Stimulated activated memory B cell treated with anti-CD40 and anti-IgM and Interleukin-4, amounts not matched to agents 10 μg/mL and 1 μg/mL and 100 μg/mL, for 72 hours (primary cell): Measurements from ENCODE around the gene RGS7.
"Not testable (repeated sequence)": the region's sequence is repeated elsewhere in the genome, so short reads cannot be mapped to it uniquely, and the experiment has no call there.

Experiments
- ATAC-seq: fragments of 150-1000 bp; cut with Tn5 transposase; 2 replicates; pipeline ENCODE4 v1.10.0; 2021
- H3K27ac Mint-ChIP-seq: one replicate; pipeline ENCODE4 v1.8.0; 2022; ENCODE audit warnings: mild to moderate bottlenecking, mixed read lengths
- H3K27me3 Mint-ChIP-seq: one replicate; pipeline ENCODE4 v1.8.0; 2022; ENCODE audit warnings: mixed read lengths
- H3K36me3 Mint-ChIP-seq: one replicate; pipeline ENCODE4 v1.8.0; 2022; ENCODE audit warnings: mixed read lengths
- H3K4me1 Mint-ChIP-seq: one replicate; pipeline ENCODE4 v1.8.0; 2022; ENCODE audit warnings: mixed read lengths
- H3K4me3 Mint-ChIP-seq: one replicate; pipeline ENCODE4 v1.8.0; 2022; ENCODE audit warnings: mild to moderate bottlenecking, moderate library complexity, mixed read lengths
- H3K9me3 Mint-ChIP-seq: one replicate; pipeline ENCODE4 v1.8.0; 2022; ENCODE audit warnings: mixed read lengths

Gene RGS7

DNA sequence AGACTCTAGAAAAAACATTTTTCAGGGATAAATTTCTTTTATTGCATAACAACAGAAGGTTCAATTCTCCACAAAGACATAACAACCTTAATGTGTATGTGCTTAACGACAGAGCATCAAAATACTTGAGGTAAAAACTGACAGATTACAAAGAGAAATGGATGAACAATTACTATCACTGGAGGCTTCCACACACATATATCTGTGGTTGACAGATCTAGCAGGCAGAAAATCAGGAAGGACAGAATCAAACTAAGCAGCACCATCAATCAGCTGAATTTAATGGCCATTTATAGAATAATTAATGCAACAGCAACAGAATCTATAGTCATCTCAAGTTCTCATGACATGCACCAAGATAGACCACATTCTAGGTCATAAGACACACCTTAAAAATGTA is 439.0 kb downstream of the RGS7 start:
- H3K27ac Mint-ChIP-seq: no peak overlapping the region
- peaks cover 13% of the 10 kb centered on the region for H3K36me3 Mint-ChIP-seq

GRCh38 chr1:240914506-240914905 is 442.5 kb downstream of the RGS7 start:
- Mint-ChIP-seq H3K4me1 (peaks cover 15% of the 10 kb centered on the region), H3K27ac (no peak overlapping the region), H3K36me3 (peaks cover under 1% of the 10 kb centered on the region), H3K27me3 (no peaks in the 10 kb centered on the region), H3K9me3 (peaks cover 3% of the 10 kb centered on the region), H3K4me3 (no peak overlapping the region)
- ATAC-seq: no peak

More for the DNA sequence above, 439.0 kb downstream of the RGS7 start:
- Mint-ChIP-seq H3K4me1 (no peaks in the 10 kb centered on the region), H3K27me3 (no peaks in the 10 kb centered on the region), H3K4me3 (no peak overlapping the region), H3K9me3 (peaks cover 8% of the 10 kb centered on the region)
- no peak for ATAC-seq

GRCh38 chr1:240912821-240913220 is 444.2 kb downstream of the RGS7 start:
- Mint-ChIP-seq H3K36me3 (no peaks in the 10 kb centered on the region), H3K27me3 (no peaks in the 10 kb centered on the region), H3K9me3 (peaks cover 3% of the 10 kb centered on the region), H3K4me1 (peaks cover 15% of the 10 kb centered on the region), H3K27ac (no peak overlapping the region), H3K4me3 (no peak overlapping the region)
- no peak for ATAC-seq

- Mint-ChIP-seq H3K4me1 (peaks cover 15% of the 10 kb centered on the region), H3K36me3 (no peaks in the 10 kb centered on the region), H3K4me3 (peak overlapping the region; percentile 30), H3K27ac (peak overlapping the region; percentile 8), H3K9me3 (peaks cover 3% of the 10 kb centered on the region), H3K27me3 (no peaks in the 10 kb centered on the region)
- peak; percentile 64 for ATAC-seq
Measured at GRCh38 chr1:240909701-240910457, 447.1 kb downstream of the RGS7 start.

GRCh38 chr1:240906477-240906876 is 450.5 kb downstream of the RGS7 start:
- Mint-ChIP-seq H3K9me3 (peaks cover 3% of the 10 kb centered on the region), H3K27me3 (no peaks in the 10 kb centered on the region), H3K27ac (no peak overlapping the region), H3K4me1 (peaks cover 15% of the 10 kb centered on the region), H3K36me3 (no peaks in the 10 kb centered on the region), H3K4me3 (no peak overlapping the region)
- no peak for ATAC-seq

DNA sequence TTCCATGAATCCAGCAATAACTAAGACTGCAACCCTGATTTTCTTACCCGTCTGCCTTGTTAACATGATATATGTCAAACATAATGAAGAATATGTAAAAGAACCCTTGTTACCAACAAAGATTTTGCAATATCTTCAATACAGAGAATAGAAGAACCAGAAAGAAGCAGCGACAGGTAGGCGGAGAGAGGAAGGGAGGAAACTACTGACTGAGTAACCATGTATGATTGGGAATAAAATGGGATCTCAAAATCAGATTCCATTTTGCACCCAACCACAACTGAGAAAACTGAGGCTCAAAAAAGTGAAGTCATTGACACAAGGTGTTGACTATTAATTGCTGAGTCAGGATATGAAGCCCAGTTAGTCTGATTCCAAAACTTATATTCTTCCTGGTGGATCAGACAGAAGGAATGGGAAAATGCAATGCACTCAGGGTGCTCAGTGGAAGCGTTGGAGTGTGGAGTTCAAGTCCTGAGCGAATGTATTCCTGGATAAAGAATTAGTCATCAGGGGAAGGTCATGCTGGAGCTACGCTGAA is 451.7 kb downstream of the RGS7 start:
- H3K9me3 Mint-ChIP-seq: no peaks in the 10 kb centered on the region
- no peak overlapping the region for H3K4me3 Mint-ChIP-seq
- no peak for ATAC-seq
- H3K27me3 Mint-ChIP-seq: no peaks in the 10 kb centered on the region
- no peak overlapping the region for H3K27ac Mint-ChIP-seq
- no peaks in the 10 kb centered on the region for H3K36me3 Mint-ChIP-seq
- peaks cover 7% of the 10 kb centered on the region for H3K4me1 Mint-ChIP-seq

- not testable (repeated sequence) for H3K4me3 Mint-ChIP-seq, ATAC-seq, H3K36me3 Mint-ChIP-seq, H3K27me3 Mint-ChIP-seq, H3K4me1 Mint-ChIP-seq, H3K27ac Mint-ChIP-seq, H3K9me3 Mint-ChIP-seq
Measured at GRCh38 chr1:240895424-240895823, 461.6 kb downstream of the RGS7 start.

- Mint-ChIP-seq H3K27ac (no peak overlapping the region), H3K9me3 (no peaks in the 10 kb centered on the region), H3K4me3 (no peak overlapping the region), H3K27me3 (no peaks in the 10 kb centered on the region), H3K36me3 (no peaks in the 10 kb centered on the region), H3K4me1 (no peaks in the 10 kb centered on the region)
- ATAC-seq: no peak
Measured at GRCh38 chr1:240888787-240889048, 468.3 kb downstream of the RGS7 start.

DNA sequence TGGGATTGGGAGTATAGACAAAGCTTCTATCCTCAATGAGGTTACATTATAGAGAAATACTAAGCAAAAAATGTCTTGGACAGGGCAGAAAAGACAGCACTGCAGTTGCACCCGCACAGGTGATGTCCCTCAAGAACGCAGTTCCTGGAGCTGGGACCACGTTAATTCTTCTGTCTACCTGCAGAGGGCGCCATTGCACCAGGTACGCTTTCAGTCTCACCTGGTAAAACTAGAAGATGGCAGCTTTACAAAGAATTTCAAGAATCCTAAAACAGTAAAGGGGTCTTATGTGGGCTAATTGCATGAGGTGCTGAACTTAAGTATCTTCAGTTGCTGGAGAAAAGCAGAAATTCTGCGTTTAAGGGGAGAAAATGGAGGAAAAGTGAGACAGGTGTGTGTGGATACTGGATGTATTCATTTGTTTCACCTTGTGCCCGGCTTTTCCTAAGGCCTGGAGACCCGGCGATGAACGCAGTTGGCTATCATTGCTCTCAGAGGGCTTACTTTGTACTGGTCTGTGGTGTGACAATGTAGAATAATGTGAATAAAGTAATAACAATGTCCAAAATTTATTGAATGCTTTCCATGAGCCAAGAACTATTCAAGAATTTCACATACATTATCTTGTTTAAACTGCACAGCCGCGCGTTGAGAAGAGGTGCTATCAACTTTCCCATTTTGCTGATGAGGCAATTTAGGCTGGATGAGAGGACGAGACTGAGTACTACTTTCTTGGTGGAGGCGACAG is 468.8 kb downstream of the RGS7 start:
- no peaks in the 10 kb centered on the region for H3K27me3 Mint-ChIP-seq
- no peaks in the 10 kb centered on the region for H3K36me3 Mint-ChIP-seq
- H3K9me3 Mint-ChIP-seq: no peaks in the 10 kb centered on the region
- H3K4me3 Mint-ChIP-seq: no peak overlapping the region
- no peak overlapping the region for H3K27ac Mint-ChIP-seq
- ATAC-seq: no peak
- H3K4me1 Mint-ChIP-seq: no peaks in the 10 kb centered on the region

- no peaks in the 10 kb centered on the region for H3K36me3 Mint-ChIP-seq
- no peak overlapping the region for H3K4me3 Mint-ChIP-seq
- no peak for ATAC-seq
- no peak overlapping the region for H3K27ac Mint-ChIP-seq
- no peaks in the 10 kb centered on the region for H3K9me3 Mint-ChIP-seq
- no peaks in the 10 kb centered on the region for H3K4me1 Mint-ChIP-seq
- H3K27me3 Mint-ChIP-seq: no peaks in the 10 kb centered on the region
Measured at GRCh38 chr1:240883490-240883889, 473.5 kb downstream of the RGS7 start.

DNA sequence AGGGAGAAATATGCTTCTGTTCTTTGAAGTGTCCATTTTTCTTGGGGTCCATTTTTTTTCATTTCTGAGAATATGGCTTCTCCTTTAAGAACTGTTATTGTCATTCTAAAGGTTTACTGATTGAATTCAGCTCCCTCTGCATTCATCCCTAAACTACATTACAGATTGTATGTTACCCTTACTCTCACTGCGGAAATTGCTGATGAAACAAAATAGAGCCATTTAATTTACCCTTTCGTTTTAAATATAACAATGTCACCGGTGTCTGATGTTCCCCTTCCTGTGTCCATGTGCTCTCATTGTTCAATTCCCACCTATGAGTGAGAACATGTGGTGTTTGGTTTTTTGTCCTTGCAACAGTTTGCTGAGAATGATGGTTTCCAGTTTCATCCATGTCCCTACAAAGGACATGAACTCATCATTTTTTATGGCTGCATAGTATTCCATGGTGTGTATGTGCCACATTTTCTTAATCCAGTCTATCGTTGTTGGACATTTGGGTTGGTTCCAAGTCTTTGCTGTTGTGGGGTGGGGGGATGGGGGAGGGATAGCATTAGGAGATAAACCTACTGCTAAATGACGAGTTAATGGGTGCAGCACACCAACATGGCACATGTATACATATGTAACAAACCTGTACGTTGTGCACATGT is 474.2 kb downstream of the RGS7 start:
- H3K36me3 Mint-ChIP-seq, H3K9me3 Mint-ChIP-seq, H3K27ac Mint-ChIP-seq, H3K4me3 Mint-ChIP-seq, H3K4me1 Mint-ChIP-seq, H3K27me3 Mint-ChIP-seq, ATAC-seq: not testable (repeated sequence)

GRCh38 chr1:240878631-240879030 is 478.4 kb downstream of the RGS7 start:
- H3K27ac Mint-ChIP-seq: no peak overlapping the region
- H3K36me3 Mint-ChIP-seq: peaks cover 6% of the 10 kb centered on the region
- no peaks in the 10 kb centered on the region for H3K27me3 Mint-ChIP-seq
- H3K4me3 Mint-ChIP-seq: no peak overlapping the region
- no peaks in the 10 kb centered on the region for H3K4me1 Mint-ChIP-seq
- H3K9me3 Mint-ChIP-seq: peaks cover 3% of the 10 kb centered on the region
- no peak for ATAC-seq

GRCh38 chr1:240877605-240878004 is 479.4 kb downstream of the RGS7 start:
- no peak for ATAC-seq
- H3K36me3 Mint-ChIP-seq: peaks cover 6% of the 10 kb centered on the region

GRCh38 chr1:240876071-240876470 is 480.9 kb downstream of the RGS7 start:
- Mint-ChIP-seq H3K36me3 (peaks cover 6% of the 10 kb centered on the region), H3K9me3 (peaks cover 3% of the 10 kb centered on the region), H3K4me1 (no peaks in the 10 kb centered on the region), H3K27me3 (no peaks in the 10 kb centered on the region), H3K4me3 (no peak overlapping the region), H3K27ac (no peak overlapping the region)
- no peak for ATAC-seq

More at GRCh38 chr1:240877605-240878004, 479.4 kb downstream of the RGS7 start:
- Mint-ChIP-seq H3K27ac (no peak overlapping the region), H3K4me1 (no peaks in the 10 kb centered on the region), H3K9me3 (peaks cover 3% of the 10 kb centered on the region), H3K4me3 (no peak overlapping the region), H3K27me3 (no peaks in the 10 kb centered on the region)

GRCh38 chr1:240869071-240869470 is 487.9 kb downstream of the RGS7 start:
- ATAC-seq: no peak
- Mint-ChIP-seq H3K4me3 (no peak overlapping the region), H3K9me3 (no peaks in the 10 kb centered on the region), H3K36me3 (peaks cover 18% of the 10 kb centered on the region), H3K27me3 (no peaks in the 10 kb centered on the region), H3K4me1 (no peaks in the 10 kb centered on the region), H3K27ac (no peak overlapping the region)
